Karpas-422 (cell line): ENCODE results near the gene GH2. TPM values are rescaled to one million over a fixed set of nuclear protein-coding genes. Genes with fewer than 3 reads are reported as not detected.

Experiments used
- DNase-seq: peaks from one replicate; pipeline ENCODE4 v3.0.0-alpha.2; 2015
- H2AFZ ChIP-seq: fragments of 200-600 bp; sonication (generic); 2 replicates; pipeline ENCODE4 v1.6.1; 2014; ENCODE audit warnings: antibody characterized with exemption, low read length, mixed read lengths
- H3K27ac ChIP-seq: fragments of 200-600 bp; sonication (generic); 2 replicates; pipeline ENCODE4 v1.5.1; 2014; ENCODE audit warnings: mild to moderate bottlenecking, low read length, moderate library complexity
- H3K27me3 ChIP-seq: fragments of 200-600 bp; sonication (generic); 2 replicates; pipeline ENCODE4 v1.6.1; 2014; ENCODE audit warnings: low read length, mixed read lengths
- H3K36me3 ChIP-seq: fragments of 200-600 bp; sonication (generic); 2 replicates; pipeline ENCODE4 v1.6.1; 2014; ENCODE audit warnings: low read length, mixed read lengths; ENCODE audit not compliant: insufficient read depth
- H3K4me1 ChIP-seq: fragments of 200-600 bp; sonication (generic); 2 replicates; pipeline ENCODE4 v1.6.1; 2014; ENCODE audit warnings: mild to moderate bottlenecking, low read length, mixed read lengths
- H3K4me2 ChIP-seq: fragments of 200-600 bp; sonication (generic); 2 replicates; pipeline ENCODE4 v1.6.1; 2014; ENCODE audit warnings: low read length, low read depth, mild to moderate bottlenecking; ENCODE audit not compliant: poor library complexity, severe bottlenecking
- H3K4me3 ChIP-seq: fragments of 200-600 bp; sonication (generic); 2 replicates; pipeline ENCODE4 v1.5.1; 2014; ENCODE audit warnings: mild to moderate bottlenecking, antibody characterized with exemption, low read length, mixed read lengths
- H3K79me2 ChIP-seq: fragments of 200-600 bp; sonication (generic); 2 replicates; pipeline ENCODE4 v1.6.1; 2014; ENCODE audit warnings: mild to moderate bottlenecking, low read length, mixed read lengths
- H3K9ac ChIP-seq: fragments of 200-600 bp; sonication (generic); 2 replicates; pipeline ENCODE4 v1.6.0; 2014; ENCODE audit warnings: low read length
- H3K9me2 ChIP-seq: fragments of 200-600 bp; sonication (generic), shearing (Covaris generic); replicated peaks from 2 replicates; pipeline ENCODE4 v1.6.0; 2014; ENCODE audit warnings: mild to moderate bottlenecking, low read length, moderate library complexity; ENCODE audit not compliant: insufficient read depth
- H3K9me3 ChIP-seq: fragments of 300-700, 200-600 bp; sonication (generic); 2 replicates; pipeline ENCODE4 v1.6.1; 2014; ENCODE audit warnings: low read length, mixed read lengths
- H4K20me1 ChIP-seq: fragments of 200-600 bp; sonication (generic); 2 replicates; pipeline ENCODE4 v1.6.1; 2014; ENCODE audit warnings: mild to moderate bottlenecking, antibody characterized with exemption, low read length, low read depth; ENCODE audit not compliant: insufficient read depth
- total RNA-seq: library from RNA; depleted of rRNA; stranded (reverse); fragments of >200 nt; shearing (Covaris generic); gene quantifications from 2 replicates; pipeline ENCODE4 v1.2.3, GENCODE V29; 2014; ENCODE audit warnings: low replicate concordance

Gene GH2
- total RNA-seq, 1 experiment from 2014 or later: not detected

DNA sequence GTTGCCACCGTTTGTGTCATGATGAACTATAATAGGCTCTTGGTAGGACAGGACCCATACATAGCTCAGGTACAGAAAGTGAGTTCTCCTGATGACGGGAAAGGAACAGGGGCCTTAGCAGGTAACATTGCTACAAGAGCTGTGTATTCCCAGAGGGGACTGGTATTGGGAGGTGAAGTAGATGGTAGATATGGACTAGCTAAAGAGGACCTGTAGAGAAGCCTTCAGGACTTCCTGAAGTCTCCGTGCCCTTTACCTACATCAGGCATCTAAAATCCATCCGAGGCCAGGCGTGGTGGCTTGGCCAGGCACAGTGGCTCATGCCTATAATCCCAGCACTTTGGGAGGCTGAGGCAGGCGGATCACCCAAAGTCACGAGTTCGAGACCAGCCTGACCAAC is 26.6 kb downstream of the GH2 start:
- Histone ChIP-seq H3K4me3 (no peak overlapping the region), H3K9me3 (no peaks in the 10 kb centered on the region), H3K79me2 (no peaks in the 10 kb centered on the region), H3K27ac (no peak overlapping the region), H3K4me1 (no peaks in the 10 kb centered on the region), H3K9me2 (no peaks in the 10 kb centered on the region), H3K36me3 (no peaks in the 10 kb centered on the region), H4K20me1 (no peaks in the 10 kb centered on the region), H3K27me3 (no peaks in the 10 kb centered on the region), H3K9ac (no peak overlapping the region), H2AFZ (no peak overlapping the region), H3K4me2 (no peak overlapping the region)
- no peak for DNase-seq

DNA sequence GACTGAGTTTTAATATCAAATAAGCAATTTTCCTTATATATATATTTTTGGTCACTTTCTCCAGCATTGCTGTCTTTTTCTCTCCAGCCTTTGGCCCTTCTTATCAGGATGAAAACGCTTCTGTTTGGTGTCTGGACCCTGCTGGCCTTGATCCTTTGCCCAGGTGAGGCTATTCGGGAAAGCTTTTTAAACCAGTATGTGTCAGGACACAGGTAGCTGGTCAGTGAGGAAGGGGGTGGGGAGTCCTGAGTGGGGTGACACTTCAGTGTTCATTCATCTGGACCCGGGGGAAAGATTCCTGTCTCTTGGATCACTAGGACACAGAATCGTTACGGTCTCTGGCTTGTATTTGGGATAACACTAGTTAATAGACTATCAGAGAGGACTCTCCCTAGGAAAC is 27.0 kb downstream of the GH2 start:
- Histone ChIP-seq H3K4me1 (no peaks in the 10 kb centered on the region), H3K4me3 (no peak overlapping the region), H3K9ac (no peak overlapping the region), H4K20me1 (no peaks in the 10 kb centered on the region), H3K9me2 (no peaks in the 10 kb centered on the region), H2AFZ (no peak overlapping the region), H3K36me3 (no peaks in the 10 kb centered on the region), H3K27ac (no peak overlapping the region), H3K9me3 (no peaks in the 10 kb centered on the region), H3K27me3 (no peaks in the 10 kb centered on the region), H3K79me2 (no peaks in the 10 kb centered on the region), H3K4me2 (no peak overlapping the region)
- DNase-seq: no peak

DNA sequence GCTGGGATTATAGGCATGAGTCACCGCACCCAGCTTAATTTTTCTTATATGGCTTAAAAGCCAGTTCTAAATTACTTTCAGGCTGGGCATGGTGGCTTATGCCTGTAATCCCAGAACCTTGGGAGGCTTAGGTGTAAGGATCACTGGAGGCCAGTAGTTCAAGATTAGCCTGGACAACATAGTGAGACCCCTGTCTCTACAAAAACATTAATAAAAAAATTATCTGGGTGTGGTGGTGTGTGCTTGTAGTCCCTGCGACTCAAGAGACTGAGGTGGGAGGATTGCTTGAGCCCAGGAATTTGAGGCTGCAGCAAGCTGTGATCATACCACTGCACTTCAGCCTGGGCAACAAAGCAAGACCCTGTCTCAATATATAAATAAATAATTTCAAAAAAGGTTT is 28.5 kb downstream of the GH2 start:
- H3K4me2 ChIP-seq: no peak overlapping the region
- DNase-seq: peak; percentile 32
- no peak overlapping the region for H2AFZ ChIP-seq

DNA sequence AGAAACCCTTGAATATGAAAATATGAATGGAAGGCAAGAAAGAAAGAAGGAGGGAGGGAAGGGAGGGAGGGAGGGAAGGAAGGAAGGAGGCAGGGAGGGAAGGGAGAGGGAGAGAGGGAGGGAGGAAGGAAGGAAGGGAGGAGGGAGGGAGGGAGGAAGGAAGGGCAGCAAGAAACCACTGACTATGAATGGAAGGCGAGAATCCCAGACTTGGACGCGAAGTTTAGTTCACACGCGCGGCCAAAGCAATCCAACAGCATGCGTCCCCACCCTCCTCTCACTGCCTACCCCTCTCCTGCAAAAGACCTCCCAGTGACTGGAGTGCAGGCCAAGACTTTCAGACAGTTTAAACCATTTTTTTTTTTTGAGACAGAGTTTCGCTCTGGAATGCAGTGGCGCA is 31.3 kb downstream of the GH2 start:
- no peak overlapping the region for H3K4me3 ChIP-seq
- no peak overlapping the region for H3K9ac ChIP-seq
- H2AFZ ChIP-seq: no peak overlapping the region
- H3K4me2 ChIP-seq: no peak overlapping the region
- H3K36me3 ChIP-seq: no peaks in the 10 kb centered on the region
- DNase-seq: peak; percentile 40
- peaks cover 5% of the 10 kb centered on the region; the same call in 1 of the 2 replicates for H3K9me3 ChIP-seq
- H3K27ac ChIP-seq: no peak overlapping the region
- H3K4me1 ChIP-seq: 0 out of 2 replicates have a peak, but pooled peaks cover 2% of the 10 kb centered on the region
- no peaks in the 10 kb centered on the region for H3K9me2 ChIP-seq
- no peaks in the 10 kb centered on the region for H3K79me2 ChIP-seq
- no peaks in the 10 kb centered on the region for H4K20me1 ChIP-seq
- H3K27me3 ChIP-seq: no peaks in the 10 kb centered on the region

More for the DNA sequence above, 28.5 kb downstream of the GH2 start:
- Histone ChIP-seq H3K9me2 (no peaks in the 10 kb centered on the region), H3K27me3 (no peaks in the 10 kb centered on the region), H3K36me3 (no peaks in the 10 kb centered on the region), H3K9ac (no peak overlapping the region), H4K20me1 (no peaks in the 10 kb centered on the region), H3K4me1 (0 out of 2 replicates have a peak, but pooled peaks cover 2% of the 10 kb centered on the region), H3K4me3 (no peak overlapping the region), H3K27ac (no peak overlapping the region), H3K9me3 (peaks cover 4% of the 10 kb centered on the region; the same call in 1 of the 2 replicates), H3K79me2 (no peaks in the 10 kb centered on the region)

DNA sequence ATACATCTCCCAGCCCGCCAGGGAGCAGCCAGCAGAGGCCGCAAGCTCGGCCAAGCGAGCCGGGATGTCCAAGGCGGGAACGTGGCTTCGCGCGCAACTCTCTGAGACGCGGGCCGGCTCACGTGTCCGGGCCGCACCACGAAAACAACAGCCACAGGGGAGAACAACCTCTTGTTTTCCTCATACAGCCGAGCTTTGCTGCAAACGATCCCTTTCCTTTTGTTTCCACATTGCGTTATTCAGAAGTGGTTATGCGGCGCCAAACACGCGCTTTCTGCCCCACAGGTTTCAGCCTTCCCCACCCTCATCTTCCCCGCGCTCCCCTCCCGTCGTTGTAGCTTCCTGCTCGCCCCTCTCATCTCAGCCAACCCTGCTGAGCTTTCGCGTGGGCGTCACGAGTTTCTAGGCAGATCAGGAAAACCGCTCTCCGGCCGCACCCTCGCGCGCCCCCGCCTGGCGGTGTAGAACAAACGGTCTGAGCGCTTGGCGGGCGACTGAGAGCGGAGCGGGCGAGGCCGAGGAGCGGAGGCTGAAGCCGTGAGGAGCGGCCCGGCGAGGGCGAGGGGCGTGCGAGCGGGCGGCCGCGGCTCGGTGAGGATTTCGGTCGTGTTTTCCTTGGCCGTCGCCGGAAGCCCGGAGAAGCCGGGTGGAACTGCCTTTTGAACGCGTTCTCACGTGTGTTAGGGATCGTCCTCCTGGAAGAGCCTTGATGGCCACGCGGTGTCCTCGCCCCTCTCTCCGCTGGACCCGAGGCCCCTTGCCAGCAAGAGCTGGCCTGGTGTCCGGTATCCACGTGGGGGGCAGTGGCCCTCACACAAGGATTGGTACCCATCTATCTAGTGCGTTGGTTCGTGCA is 32.7 kb downstream of the GH2 start:
- H3K27ac ChIP-seq: no peak overlapping the region
- DNase-seq: peak; percentile 97
- H3K4me2 ChIP-seq: peak overlapping the region; percentile 36
- 0 out of 2 replicates have a peak overlapping the region, but pooled peaks have one; percentile 22 for H3K9ac ChIP-seq
- H3K4me3 ChIP-seq: no peak overlapping the region
- peaks cover 4% of the 10 kb centered on the region for H3K4me1 ChIP-seq
- no peaks in the 10 kb centered on the region for H3K27me3 ChIP-seq
- no peaks in the 10 kb centered on the region for H3K79me2 ChIP-seq
- H3K9me2 ChIP-seq: no peaks in the 10 kb centered on the region
- H3K36me3 ChIP-seq: no peaks in the 10 kb centered on the region
- H4K20me1 ChIP-seq: no peaks in the 10 kb centered on the region
- peaks cover 5% of the 10 kb centered on the region; the same call in 1 of the 2 replicates for H3K9me3 ChIP-seq
- H2AFZ ChIP-seq: peak overlapping the region; percentile 68; the same call in 1 of the 2 replicates

DNA sequence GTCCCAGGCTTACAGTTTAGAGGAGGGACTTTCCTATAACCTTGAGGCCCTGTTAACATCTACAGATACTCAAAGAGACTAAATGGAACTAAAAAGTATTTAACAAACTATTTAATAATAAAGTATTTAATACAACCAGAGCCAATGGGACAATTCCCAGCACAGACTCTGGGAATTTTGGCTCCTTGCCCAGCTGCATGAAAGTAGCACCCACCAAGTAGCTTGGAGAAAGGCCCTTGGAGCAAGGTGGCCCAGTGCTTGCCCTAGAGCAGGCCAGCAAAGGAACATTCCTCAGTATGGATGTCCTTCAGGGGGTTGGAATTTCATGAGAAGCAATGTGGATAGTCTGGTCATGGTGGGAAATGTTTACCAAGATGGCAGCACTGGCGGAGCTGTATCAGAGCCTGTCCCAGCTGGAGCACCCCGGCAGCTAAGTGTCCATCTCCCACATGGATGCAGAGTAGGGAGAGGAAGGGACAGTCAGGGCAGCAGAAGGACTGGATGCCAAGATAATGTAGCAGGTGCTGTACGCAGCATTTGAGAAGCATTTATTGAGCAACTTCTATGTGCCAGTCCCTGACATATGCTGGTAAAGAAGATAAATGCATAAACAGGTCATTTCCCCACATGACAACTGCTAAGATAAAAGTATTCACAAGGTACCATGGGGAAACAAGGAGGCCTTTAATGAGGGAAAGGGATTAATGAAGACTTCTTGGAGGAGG is 34.1 kb downstream of the GH2 start:
- H3K9me2 ChIP-seq: no peaks in the 10 kb centered on the region

DNA sequence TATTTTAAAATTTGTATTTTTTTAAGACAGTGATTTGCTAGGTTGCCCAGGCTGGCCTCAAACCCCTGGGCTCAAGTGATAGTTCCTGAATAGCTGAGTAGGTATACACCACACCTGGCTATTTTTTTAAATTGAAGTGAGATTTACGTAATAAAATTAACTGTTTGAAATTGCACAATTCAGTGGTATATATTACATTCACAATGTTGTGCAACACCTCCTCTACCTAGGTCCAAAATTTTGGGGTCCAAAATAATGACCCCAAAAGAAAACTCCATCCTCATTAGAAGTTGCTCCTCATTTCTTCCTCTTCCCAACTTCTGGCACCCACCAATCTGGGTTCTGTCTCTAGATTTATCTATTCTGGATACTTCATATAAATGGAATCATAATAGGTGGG is 36.2 kb downstream of the GH2 start:
- H3K79me2 ChIP-seq: peaks cover 18% of the 10 kb centered on the region
- H3K4me2 ChIP-seq: no peak overlapping the region
- H3K36me3 ChIP-seq: no peaks in the 10 kb centered on the region
- H3K9me3 ChIP-seq: peaks cover 5% of the 10 kb centered on the region; the same call in 1 of the 2 replicates
- peaks cover 21% of the 10 kb centered on the region for H3K4me1 ChIP-seq
- no peak overlapping the region for H3K9ac ChIP-seq
- no peak overlapping the region for H3K27ac ChIP-seq
- no peak overlapping the region for H3K4me3 ChIP-seq
- H2AFZ ChIP-seq: no peak overlapping the region
- H4K20me1 ChIP-seq: peaks cover 9% of the 10 kb centered on the region; the same call in 1 of the 2 replicates
- DNase-seq: no peak
- H3K9me2 ChIP-seq: no peaks in the 10 kb centered on the region
- no peaks in the 10 kb centered on the region for H3K27me3 ChIP-seq

More for the DNA sequence above, 34.1 kb downstream of the GH2 start:
- no peak for DNase-seq
- Histone ChIP-seq H3K9ac (no peak overlapping the region), H2AFZ (no peak overlapping the region), H3K79me2 (no peaks in the 10 kb centered on the region; the same call in 1 of the 2 replicates), H3K27me3 (no peaks in the 10 kb centered on the region), H3K4me3 (no peak overlapping the region), H3K36me3 (no peaks in the 10 kb centered on the region), H3K9me3 (peaks cover 5% of the 10 kb centered on the region; the same call in 1 of the 2 replicates), H3K4me2 (no peak overlapping the region), H3K27ac (no peak overlapping the region), H4K20me1 (no peaks in the 10 kb centered on the region), H3K4me1 (peaks cover 11% of the 10 kb centered on the region)
